A549 (cell line): ENCODE results near the gene PTPRJ. TPM values are rescaled to one million over a fixed set of nuclear protein-coding genes. Genes with fewer than 3 reads are reported as not detected.

Source experiments
- ATAC-seq, 2 experiments: fragments of 200-7000 bp in 1 of 2; fragments of >200 bp in 1 of 2; cut with Nextera tagmentation in 1 of 2; cut with Tn5 transposase in 1 of 2; 3 replicates each; pipeline versions ENCODE4 v1.8.0 to v1.9.1; 2018 to 2020; ENCODE audit warnings: mild to moderate bottlenecking in 1 of 2, moderate library complexity in 1 of 2
- CTCF ChIA-PET: fragments of 300-600 bp; sonication (Branson Sonifier 250); formaldehyde crosslinking; extraction: SDS; loops from one replicate; lab custom pipeline; 2021; ENCODE audit warnings: antibody characterized with exemption, inconsistent platforms; lab: Yijun Ruan, JAX
- POLR2A ChIA-PET: fragments of 350-600 bp; formaldehyde crosslinking; extraction: SDS; loops from one replicate; lab custom pipeline; 2021; ENCODE audit warnings: antibody characterized with exemption, inconsistent platforms; lab: Yijun Ruan, JAX
- DNase-seq, 2 experiments: peaks; one replicate each; pipeline versions ENCODE4 v3.0.0 to v3.0.0-alpha.2; 2011 to 2016; ENCODE audit warnings: low read depth in 1 of 2, low spot score in 1 of 2
- FAIRE-seq: peaks from 2 replicates; lab custom pipeline; 2011; peaks lifted over from hg19 to GRCh38; lab: Jason Lieb, UNC
- H3K27ac ChIP-seq, 2 experiments: fragments of >200 bp; sonication (Bioruptor Twin); formaldehyde crosslinking; 3 replicates each; pipeline ENCODE4 v1.5.1; 2016 to 2017
- H3K4me1 ChIP-seq: fragments of >200 bp; sonication (Bioruptor Twin); formaldehyde crosslinking; 3 replicates; pipeline ENCODE4 v1.6.1; 2016
- H3K4me2 ChIP-seq: fragments of >200 bp; sonication (Bioruptor Twin); formaldehyde crosslinking; 3 replicates; pipeline ENCODE4 v1.6.1; 2016
- H3K4me3 ChIP-seq: fragments of >200 bp; sonication (Bioruptor Twin); formaldehyde crosslinking; 3 replicates; pipeline ENCODE4 v1.5.1; 2016
- H3K9me3 ChIP-seq: fragments of >200 bp; sonication (Bioruptor Twin); formaldehyde crosslinking; 3 replicates; pipeline ENCODE4 v1.6.1; 2016
- CBX8 ChIP-seq: fragments of 200-600 bp; sonication (generic); IDR thresholded peaks from 2 replicates; pipeline ENCODE4 v1.6.1; 2016
- CHD4 ChIP-seq: fragments of 200-600 bp; sonication (generic); IDR thresholded peaks from 2 replicates; pipeline ENCODE4 v1.6.1; 2016; ENCODE audit warnings: antibody characterized with exemption, mild to moderate bottlenecking, borderline replicate concordance
- FOSB ChIP-seq: fragments of 250-450 bp; sonication (Bioruptor Pico); IDR thresholded peaks from 2 replicates; pipeline ENCODE4 v1.5.0; 2020; ENCODE audit warnings: mild to moderate bottlenecking, moderate library complexity
- HDAC2 ChIP-seq: fragments of 200-600 bp; sonication (generic); IDR thresholded peaks from 2 replicates; pipeline ENCODE4 v1.6.1; 2016
- HEYL ChIP-seq: fragments of 250-450 bp; sonication (Bioruptor Pico); IDR thresholded peaks from 2 replicates; pipeline ENCODE4 v1.8.0; 2021; ENCODE audit warnings: mild to moderate bottlenecking, moderate library complexity
- HOXB13 ChIP-seq: fragments of 250-450 bp; sonication (Bioruptor Pico); IDR thresholded peaks from 2 replicates; pipeline ENCODE4 v1.5.0; 2020; ENCODE audit warnings: low read depth, mild to moderate bottlenecking, moderate library complexity
- JUNB ChIP-seq: fragments of >200 bp; sonication (Bioruptor Twin); formaldehyde crosslinking; IDR thresholded peaks from 2 replicates; pipeline ENCODE4 v1.6.1; 2016
- KDM5A ChIP-seq: fragments of 200-600 bp; sonication (generic); IDR thresholded peaks from 2 replicates; pipeline ENCODE4 v1.6.1; 2016; ENCODE audit warnings: antibody characterized with exemption, mild to moderate bottlenecking
- MAFK ChIP-seq: fragments of 450-650 bp; IDR thresholded peaks from 2 replicates; pipeline ENCODE4 v1.6.1; 2014; ENCODE audit not compliant: partially characterized antibody
- MAZ ChIP-seq: fragments of 150-350 bp; IDR thresholded peaks from 2 replicates; pipeline ENCODE4 v1.6.1; 2014; ENCODE audit warnings: antibody characterized with exemption, low read depth, low read length, borderline replicate concordance
- MYC ChIP-seq: IDR thresholded peaks from 2 replicates; pipeline ENCODE4 v1.6.1; 2012; ENCODE audit warnings: mild to moderate bottlenecking, inconsistent platforms, low read length, improper control_type of control experiment, borderline replicate concordance
- NFE2L2 ChIP-seq: fragments of 150-350 bp; conservative IDR thresholded peaks from 2 replicates; pipeline ENCODE4 v1.6.1; 2014; ENCODE audit warnings: low read length
- PHF8 ChIP-seq: fragments of 200-600 bp; sonication (generic); IDR thresholded peaks from 2 replicates; pipeline ENCODE4 v1.6.1; 2016; ENCODE audit warnings: low read depth, mild to moderate bottlenecking, antibody characterized with exemption, moderate library complexity, borderline replicate concordance
- RAD21 ChIP-seq, 2 experiments: fragments of >200 bp in 1 of 2; sonication (Bioruptor Twin) in 1 of 2; formaldehyde crosslinking in 1 of 2; IDR thresholded peaks in 1 of 2; conservative IDR thresholded peaks in 1 of 2; 2 replicates in 1 of 2; 3 replicates in 1 of 2; pipeline ENCODE4 v1.6.1; 2012 to 2018; ENCODE audit warnings: inconsistent platforms in 1 of 2
- RNF2 ChIP-seq: fragments of 200-600 bp; sonication (generic); IDR thresholded peaks from 2 replicates; pipeline ENCODE4 v1.6.1; 2016; ENCODE audit warnings: low read depth, mild to moderate bottlenecking, antibody characterized with exemption, moderate library complexity, borderline replicate concordance
- SMC3 ChIP-seq: fragments of >200 bp; sonication (Bioruptor Twin); formaldehyde crosslinking; IDR thresholded peaks from 3 replicates; pipeline ENCODE4 v1.6.1; 2018; ENCODE audit warnings: inconsistent platforms
- TP53 ChIP-seq: fragments of 250-450 bp; sonication (Bioruptor Pico); IDR thresholded peaks from 2 replicates; pipeline ENCODE4 v1.5.0; 2021; ENCODE audit warnings: mild to moderate bottlenecking, moderate library complexity
- whole genome bisulfite sequencing: methylation state at CpG from one replicate; pipeline ENCODE4 v1.1.6; 2017; ENCODE audit errors: missing lambda C conversion rate; 5-methylcytosine and 5-hydroxymethylcytosine counted together
- polyA plus RNA-seq, 4 experiments: library from polyadenylated mRNA; depleted of rRNA in 3 of 4; stranded (reverse); fragments of >200 nt; fragmentation: RNase III in 1 of 4; extraction: RNeasy Plus Mini Kit Qiagen cat#74134 plus additional on column Dnase treatment in 1 of 4; gene quantifications; 2 replicates in 3 of 4; 3 replicates in 1 of 4; pipeline ENCODE4 v1.2.3, GENCODE V29; 2011 to 2017
- TF ChIP-seq, protein P1 (sequence below): fragments of 250-450 bp; sonication (Bioruptor Pico); IDR thresholded peaks from 2 replicates; pipeline ENCODE4 v1.5.0; 2020; ENCODE audit warnings: low read depth, mild to moderate bottlenecking, moderate library complexity
- TF ChIP-seq, protein P2 (sequence below): fragments of 250-450 bp; sonication (Bioruptor Pico); IDR thresholded peaks from 2 replicates; pipeline ENCODE4 v1.5.0; 2021; ENCODE audit warnings: mild to moderate bottlenecking, moderate library complexity, borderline replicate concordance

PTPRJ gene
- polyA plus RNA-seq, 2 of the 4 experiments (the other 2 are of a cell fraction): 30.3 to 50.5 TPM

DNA sequence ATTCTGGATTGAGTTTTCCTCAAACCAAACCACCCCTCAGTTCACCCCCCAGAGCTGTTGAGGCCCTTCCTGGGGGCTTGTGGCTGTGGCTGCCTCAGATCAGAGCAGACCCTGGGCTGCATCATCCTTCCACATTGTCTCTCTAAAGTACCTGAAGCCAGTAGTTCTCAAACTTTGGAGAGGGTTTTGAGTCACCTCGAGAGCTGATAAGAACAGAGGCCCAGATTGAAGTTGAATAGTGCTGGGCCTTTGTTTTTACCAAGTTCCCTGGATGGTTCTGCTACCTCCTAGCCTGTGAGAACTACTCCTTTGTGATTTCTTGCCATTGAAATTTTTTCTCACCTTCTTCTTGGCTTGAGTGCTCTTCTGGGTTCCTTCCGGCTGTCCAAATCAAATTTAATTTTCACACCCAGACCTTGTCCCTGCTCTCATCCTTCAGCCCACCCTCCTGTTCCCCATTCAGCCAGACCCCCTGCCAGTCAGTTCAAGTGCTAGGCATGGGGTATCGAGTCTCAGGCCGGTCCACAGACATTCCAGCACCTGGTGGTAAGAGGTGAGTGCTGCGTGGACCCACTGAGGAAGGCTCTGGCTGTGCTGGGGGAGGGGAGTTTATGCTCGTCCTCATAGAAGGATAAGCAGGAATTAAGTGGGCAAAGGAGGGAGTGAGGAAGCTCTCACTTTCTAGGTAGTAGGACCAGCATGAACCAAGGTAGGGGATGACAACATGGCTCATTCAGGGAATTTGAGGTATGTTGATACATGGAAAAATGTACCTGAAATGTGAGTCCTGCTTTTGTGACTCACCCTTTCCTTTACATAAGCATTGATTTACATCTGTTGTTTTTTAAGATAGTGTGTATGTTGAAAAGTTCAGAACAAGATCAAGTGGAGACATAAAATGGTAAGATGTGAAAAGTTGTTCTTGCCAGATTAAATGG, 116.5 kb downstream of the PTPRJ start:
- ATAC-seq (peak in 1 of 2 experiments; percentile 12; a peak in 3 of 6 replicates), FAIRE-seq (no peak)
- WGBS: 89% methylated on average over 6 of the region's 6 CpGs
- Histone ChIP-seq H3K4me2 (peak overlapping the region; percentile 39), H3K27ac (peak overlapping the region; percentile 13 to 50; a peak in 2 of 6 replicates), H3K4me3 (no peak overlapping the region)
- POLR2A ChIA-PET: interaction anchor here (0.7 kb wide), 1 partner anchor 716 kb away, joined by 3 read pairs; no protein-coding TSS in a partner anchor
- no peak for TF ChIP-seq RAD21 (conservative IDR thresholded peaks at IDR 0.05 in 1 of 2, IDR thresholded peaks at IDR 0.05 in 1 of 2)
- no peak for TF ChIP-seq MAZ
- TF ChIP-seq NFE2L2: no peak
- no peak for TF ChIP-seq JUNB
- TF ChIP-seq, protein P1, sequence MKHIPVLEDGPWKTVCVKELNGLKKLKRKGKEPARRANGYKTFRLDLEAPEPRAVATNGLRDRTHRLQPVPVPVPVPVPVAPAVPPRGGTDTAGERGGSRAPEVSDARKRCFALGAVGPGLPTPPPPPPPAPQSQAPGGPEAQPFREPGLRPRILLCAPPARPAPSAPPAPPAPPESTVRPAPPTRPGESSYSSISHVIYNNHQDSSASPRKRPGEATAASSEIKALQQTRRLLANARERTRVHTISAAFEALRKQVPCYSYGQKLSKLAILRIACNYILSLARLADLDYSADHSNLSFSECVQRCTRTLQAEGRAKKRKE: no peak
- no peak for TF ChIP-seq HEYL
- no peak for TF ChIP-seq CBX8
- TF ChIP-seq PHF8: no peak
- no peak for TF ChIP-seq MAFK
- no peak for TF ChIP-seq CHD4
- TF ChIP-seq, protein P2, sequence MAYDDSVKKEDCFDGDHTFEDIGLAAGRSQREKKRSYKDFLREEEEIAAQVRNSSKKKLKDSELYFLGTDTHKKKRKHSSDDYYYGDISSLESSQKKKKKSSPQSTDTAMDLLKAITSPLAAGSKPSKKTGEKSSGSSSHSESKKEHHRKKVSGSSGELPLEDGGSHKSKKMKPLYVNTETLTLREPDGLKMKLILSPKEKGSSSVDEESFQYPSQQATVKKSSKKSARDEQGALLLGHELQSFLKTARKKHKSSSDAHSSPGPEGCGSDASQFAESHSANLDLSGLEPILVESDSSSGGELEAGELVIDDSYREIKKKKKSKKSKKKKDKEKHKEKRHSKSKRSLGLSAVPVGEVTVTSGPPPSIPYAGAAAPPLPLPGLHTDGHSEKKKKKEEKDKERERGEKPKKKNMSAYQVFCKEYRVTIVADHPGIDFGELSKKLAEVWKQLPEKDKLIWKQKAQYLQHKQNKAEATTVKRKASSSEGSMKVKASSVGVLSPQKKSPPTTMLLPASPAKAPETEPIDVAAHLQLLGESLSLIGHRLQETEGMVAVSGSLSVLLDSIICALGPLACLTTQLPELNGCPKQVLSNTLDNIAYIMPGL (CRISPR knock-in tag): no peak
- TF ChIP-seq FOSB (CRISPR knock-in tag): no peak
- no peak for TF ChIP-seq MYC
- TF ChIP-seq TP53 (CRISPR knock-in tag): no peak
- no peak for TF ChIP-seq RNF2
- TF ChIP-seq KDM5A: no peak
- TF ChIP-seq HOXB13 (CRISPR knock-in tag): no peak
- no peak for TF ChIP-seq SMC3
- TF ChIP-seq, all 56 proteins: peak for 0
- CTCF ChIA-PET: interaction anchor here (0.6 to 3.5 kb wide), 6 partner anchors 10 to 162 kb away, joined by 3 to 25 read pairs (median 3); no protein-coding TSS in a partner anchor
- H3K4me1 ChIP-seq: peaks cover 85% of the 10 kb centered on the region
- no peak for DNase-seq
- no peaks in the 10 kb centered on the region for H3K9me3 ChIP-seq

DNA sequence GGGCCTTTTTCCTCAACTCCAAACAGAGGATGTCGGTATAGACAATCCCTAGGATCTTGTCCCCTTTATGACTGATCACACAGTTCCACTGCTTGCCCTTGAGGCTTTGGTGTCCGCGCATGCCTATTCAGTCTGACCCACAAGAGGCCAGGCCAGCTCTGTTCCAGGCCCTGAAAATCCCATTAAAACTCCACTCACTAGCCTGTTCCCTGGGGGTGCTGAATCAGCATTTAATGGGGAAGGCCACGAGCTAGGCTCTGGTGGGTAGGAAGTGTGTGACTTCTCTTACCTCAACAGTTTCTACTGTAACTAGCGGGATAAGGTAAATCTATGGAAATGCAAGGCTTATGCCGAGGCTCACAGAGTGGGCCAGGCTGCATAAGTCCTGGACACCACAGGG, 117.7 kb downstream of the PTPRJ start:
- Histone ChIP-seq H3K9me3 (no peaks in the 10 kb centered on the region), H3K27ac (no peak overlapping the region), H3K4me2 (no peak overlapping the region), H3K4me1 (peaks cover 85% of the 10 kb centered on the region), H3K4me3 (no peak overlapping the region)
- ChIA-PET POLR2A (interaction anchor here (0.7 kb wide), 1 partner anchor 718 kb away, joined by 3 read pairs; no protein-coding TSS in a partner anchor), CTCF (interaction anchor here (1.0 to 3.5 kb wide), 3 partner anchors 10 to 163 kb away, joined by 3 to 25 read pairs (median 11); no protein-coding TSS in a partner anchor)
- no peak for DNase-seq
- ATAC-seq: no peak
- no peak for FAIRE-seq
- no peak for TF ChIP-seq HDAC2
- peak; percentile 97 for TF ChIP-seq MAFK
- WGBS: 70% methylated on average over 6 of the region's 6 CpGs
